Measurements from ENCODE around the gene ARV1. TPM values are rescaled to one million over a fixed set of nuclear protein-coding genes. Genes with fewer than 3 reads are reported as not detected.

The ARV1 gene
- total RNA-seq, 1 experiment from 2014 or later: 8.0 TPM

GRCh38 chr1:230937371-230937770 is 41.5 kb upstream of the ARV1 start:
- Histone ChIP-seq H2BK5ac (ENCODE audit: insufficient read length, low read length) (no peak overlapping the region), H3K9me3 (ENCODE audit: control insufficient read depth, low read depth, low read length) (no peaks in the 10 kb centered on the region), H2AFZ (ENCODE audit: low read length) (no peak overlapping the region), H3K9ac (ENCODE audit: extremely low read depth, insufficient read length, low read length) (no peak overlapping the region), H2BK12ac (ENCODE audit: insufficient read length, low read depth, low read length) (no peak overlapping the region), H4K20me1 (ENCODE audit: control insufficient read depth, insufficient read depth, insufficient read length) (no peaks in the 10 kb centered on the region), H2BK15ac (ENCODE audit: low read depth, low read length) (no peak overlapping the region), H3K56ac (ENCODE audit: insufficient read length, low read depth, low read length) (no peak overlapping the region), H3K23ac (ENCODE audit: insufficient read length, low read depth, low read length) (no peak overlapping the region), H3T11ph (ENCODE audit: low read length) (no peak overlapping the region), H3K4me2 (ENCODE audit: insufficient read depth, insufficient read length, low read length) (no peak overlapping the region), H3K27ac (ENCODE audit: insufficient read length, low read depth, low read length) (no peak overlapping the region), H3K4me1 (ENCODE audit: insufficient read depth, low read length) (no peaks in the 10 kb centered on the region), H3K18ac (ENCODE audit: insufficient read length, low read depth, low read length) (no peak overlapping the region), H3K79me2 (ENCODE audit: insufficient read depth, low read length) (no peaks in the 10 kb centered on the region), H3K14ac (ENCODE audit: insufficient read depth, low read length) (no peak overlapping the region), H2BK120ac (ENCODE audit: low read depth, low read length, poor library complexity, severe bottlenecking) (no peak overlapping the region), H3K79me1 (ENCODE audit: insufficient read depth, low read depth, low read length, poor library complexity, severe bottlenecking) (no peaks in the 10 kb centered on the region), H3K4ac (ENCODE audit: low read depth, low read length) (no peak overlapping the region), H3K27me3 (ENCODE audit: insufficient read depth, low read length) (no peaks in the 10 kb centered on the region), H2AK5ac (ENCODE audit: insufficient read length, low read length) (no peak overlapping the region), H4K8ac (replicated peaks; ENCODE audit: insufficient read length, low read depth, low read length) (no peak overlapping the region), H4K91ac (ENCODE audit: insufficient read length, low read depth, low read length) (no peak overlapping the region), H4K5ac (ENCODE audit: insufficient read length, low read depth, low read length) (no peak overlapping the region), H3K23me2 (ENCODE audit: insufficient read length, low read depth, low read length, poor library complexity, severe bottlenecking) (no peaks in the 10 kb centered on the region), H2BK20ac (ENCODE audit: low read depth, low read length, poor library complexity, severe bottlenecking) (no peak overlapping the region)
- Mint-ChIP-seq H3K4me1 (no peaks in the 10 kb centered on the region), H3K27ac (no peak overlapping the region), H3K36me3 (ENCODE audit: insufficient read depth in 1 of 3, low read depth in 3 of 3) (no peaks in the 10 kb centered on the region), H3K27me3 (ENCODE audit: low read depth) (no peaks in the 10 kb centered on the region; the same call in 1 of the 2 replicates), H3K4me3 (no peak overlapping the region), H3K9me3 (no peaks in the 10 kb centered on the region)
- no peak for DNase-seq
- no CpG with 5 or more reads among the region's 2 CpGs for WGBS (ENCODE audit: extremely low coverage, insufficient read length, low lambda C conversion rate)
- no peak for TF ChIP-seq CTCF (conservative IDR thresholded peaks at IDR 0.05)
